Loucy (cell line): ENCODE results near the gene PTGIS.

ENCODE experiments used
- H2AFZ ChIP-seq: fragments of 200-600 bp; sonication (generic); 2 replicates; pipeline ENCODE4 v1.6.0; 2016; ENCODE audit warnings: antibody characterized with exemption, mild to moderate bottlenecking, low read length, moderate library complexity
- H3F3A ChIP-seq: fragments of 200-600 bp; 2 replicates; pipeline ENCODE4 v1.6.0; 2016; ENCODE audit warnings: antibody characterized with exemption, low read depth, mild to moderate bottlenecking
- H3K27me3 ChIP-seq: fragments of 200-600 bp; sonication (generic); 2 replicates; pipeline ENCODE4 v1.6.1; 2014; ENCODE audit warnings: low read length, mild to moderate bottlenecking; ENCODE audit not compliant: insufficient read depth, poor library complexity, severe bottlenecking
- H3K36me3 ChIP-seq: fragments of 200-600 bp; sonication (generic); 2 replicates; pipeline ENCODE4 v1.6.1; 2016; ENCODE audit warnings: low read length; ENCODE audit not compliant: insufficient read depth
- H3K4me1 ChIP-seq: fragments of 200-600 bp; sonication (generic); 2 replicates; pipeline ENCODE4 v1.5.1; 2014; ENCODE audit warnings: low read length, mild to moderate bottlenecking; ENCODE audit not compliant: insufficient read depth, poor library complexity, severe bottlenecking
- H3K4me2 ChIP-seq: fragments of 200-600 bp; sonication (generic); 2 replicates; pipeline ENCODE4 v1.6.0; 2014; ENCODE audit warnings: antibody characterized with exemption, low read length, low read depth, mild to moderate bottlenecking; ENCODE audit not compliant: poor library complexity, severe bottlenecking
- H3K4me3 ChIP-seq: fragments of 200-600 bp; sonication (generic); 2 replicates; pipeline ENCODE4 v1.5.1; 2014; ENCODE audit warnings: low read length, mild to moderate bottlenecking, mixed read lengths; ENCODE audit not compliant: poor library complexity, severe bottlenecking
- H3K79me2 ChIP-seq: fragments of 200-600 bp; sonication (generic); 2 replicates; pipeline ENCODE4 v1.6.1; 2014; ENCODE audit warnings: low read length; ENCODE audit not compliant: insufficient read depth
- H3K9ac ChIP-seq: fragments of 200-600 bp; sonication (generic); 2 replicates; pipeline ENCODE4 v1.6.0; 2014; ENCODE audit warnings: mild to moderate bottlenecking, low read depth, low read length, moderate library complexity; ENCODE audit not compliant: poor library complexity, severe bottlenecking
- H3K9me2 ChIP-seq: fragments of 200-600 bp; sonication (generic); replicated peaks from 2 replicates; pipeline ENCODE4 v1.6.1; 2016; ENCODE audit warnings: low read depth, low read length, mixed read lengths
- H3K9me3 ChIP-seq: fragments of 200-600 bp; sonication (generic); 2 replicates; pipeline ENCODE4 v1.6.1; 2014; ENCODE audit warnings: mild to moderate bottlenecking, antibody characterized with exemption, low read length, low read depth; ENCODE audit not compliant: insufficient read depth
- H4K20me1 ChIP-seq: fragments of 200-600 bp; sonication (generic); 2 replicates; pipeline ENCODE4 v1.6.0; 2014; ENCODE audit warnings: antibody characterized with exemption, low read length, mild to moderate bottlenecking; ENCODE audit not compliant: insufficient read depth, poor library complexity, severe bottlenecking
- EZH2phosphoT487 ChIP-seq: fragments of 200-600 bp; IDR thresholded peaks from 2 replicates; pipeline ENCODE4 v1.6.1; 2018; ENCODE audit warnings: antibody characterized with exemption, mild to moderate bottlenecking, moderate library complexity, borderline replicate concordance
- TF ChIP-seq, protein P1 (sequence below): fragments of 200-600 bp; sonication (generic); conservative IDR thresholded peaks from 2 replicates; pipeline ENCODE4 v1.5.1; 2014; ENCODE audit warnings: mild to moderate bottlenecking, antibody characterized with exemption, low read length

The PTGIS gene

DNA sequence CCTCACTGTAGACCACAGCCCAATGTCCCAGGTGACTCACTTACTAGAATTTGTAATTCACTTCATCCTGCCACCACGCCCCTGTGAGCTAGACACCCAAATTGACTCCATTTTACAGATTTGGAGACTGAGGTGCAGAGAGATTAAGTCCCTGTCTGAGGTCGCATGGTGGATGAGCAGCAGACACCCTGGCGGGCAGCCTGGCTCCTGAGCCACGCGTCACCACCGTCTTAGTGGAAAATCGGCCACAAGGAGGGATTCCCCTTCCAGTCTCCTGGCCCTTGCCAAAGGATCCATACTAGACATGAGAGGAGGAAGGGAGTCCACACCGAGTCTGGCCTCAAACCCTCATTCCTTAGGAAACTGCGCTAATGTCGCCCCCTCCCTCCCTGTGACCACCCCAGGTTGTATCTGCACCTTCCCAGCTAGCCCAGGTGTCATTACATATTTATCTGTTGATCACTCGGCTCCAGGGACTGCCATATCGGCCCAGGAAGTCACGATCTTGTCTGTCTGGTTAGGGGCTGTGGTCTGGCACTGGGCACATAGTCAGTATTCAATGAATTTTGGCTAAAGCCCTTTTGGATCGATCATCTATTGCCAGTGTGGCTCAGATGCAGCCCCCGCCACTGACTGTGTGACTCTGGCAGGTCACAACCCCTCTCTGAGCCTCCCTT, 25.7 kb upstream of the PTGIS start:
- TF ChIP-seq, protein P1, sequence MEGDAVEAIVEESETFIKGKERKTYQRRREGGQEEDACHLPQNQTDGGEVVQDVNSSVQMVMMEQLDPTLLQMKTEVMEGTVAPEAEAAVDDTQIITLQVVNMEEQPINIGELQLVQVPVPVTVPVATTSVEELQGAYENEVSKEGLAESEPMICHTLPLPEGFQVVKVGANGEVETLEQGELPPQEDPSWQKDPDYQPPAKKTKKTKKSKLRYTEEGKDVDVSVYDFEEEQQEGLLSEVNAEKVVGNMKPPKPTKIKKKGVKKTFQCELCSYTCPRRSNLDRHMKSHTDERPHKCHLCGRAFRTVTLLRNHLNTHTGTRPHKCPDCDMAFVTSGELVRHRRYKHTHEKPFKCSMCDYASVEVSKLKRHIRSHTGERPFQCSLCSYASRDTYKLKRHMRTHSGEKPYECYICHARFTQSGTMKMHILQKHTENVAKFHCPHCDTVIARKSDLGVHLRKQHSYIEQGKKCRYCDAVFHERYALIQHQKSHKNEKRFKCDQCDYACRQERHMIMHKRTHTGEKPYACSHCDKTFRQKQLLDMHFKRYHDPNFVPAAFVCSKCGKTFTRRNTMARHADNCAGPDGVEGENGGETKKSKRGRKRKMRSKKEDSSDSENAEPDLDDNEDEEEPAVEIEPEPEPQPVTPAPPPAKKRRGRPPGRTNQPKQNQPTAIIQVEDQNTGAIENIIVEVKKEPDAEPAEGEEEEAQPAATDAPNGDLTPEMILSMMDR = no peak
- TF ChIP-seq EZH2phosphoT487 = no peak
- no peaks in the 10 kb centered on the region for H3K9me2 ChIP-seq
- no peak overlapping the region for H2AFZ ChIP-seq
- no peaks in the 10 kb centered on the region for H4K20me1 ChIP-seq
- H3K4me2 ChIP-seq = no peak overlapping the region
- no peaks in the 10 kb centered on the region for H3K36me3 ChIP-seq
- H3K4me3 ChIP-seq = no peak overlapping the region
- no peaks in the 10 kb centered on the region for H3K27me3 ChIP-seq
- H3K79me2 ChIP-seq = no peaks in the 10 kb centered on the region
- no peak overlapping the region for H3K9ac ChIP-seq
- no peaks in the 10 kb centered on the region for H3F3A ChIP-seq
- H3K9me3 ChIP-seq = no peaks in the 10 kb centered on the region
- peaks cover 10% of the 10 kb centered on the region for H3K4me1 ChIP-seq

DNA sequence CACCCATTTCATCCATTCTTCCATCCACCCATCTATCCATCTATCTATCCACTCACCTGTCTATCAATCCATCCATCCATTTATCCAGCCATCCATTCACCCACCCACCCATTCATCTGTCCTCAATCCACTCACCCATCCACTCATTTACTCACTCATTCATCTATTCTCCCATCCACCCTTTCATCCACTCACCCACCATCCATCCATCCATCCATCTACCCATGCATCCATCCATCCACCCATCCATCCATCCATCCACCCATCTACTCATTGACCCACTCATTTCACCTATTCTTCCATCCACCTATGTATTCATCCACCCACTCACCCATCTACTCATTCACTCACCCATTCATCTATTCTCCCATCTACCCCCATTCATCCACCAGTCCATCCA, 24.2 kb upstream of the PTGIS start:
- Histone ChIP-seq H3K4me2 (no peak overlapping the region), H3K79me2 (no peaks in the 10 kb centered on the region), H2AFZ (no peak overlapping the region), H4K20me1 (no peaks in the 10 kb centered on the region), H3K4me1 (peaks cover 10% of the 10 kb centered on the region), H3F3A (no peaks in the 10 kb centered on the region), H3K9ac (no peak overlapping the region), H3K9me2 (no peaks in the 10 kb centered on the region), H3K36me3 (no peaks in the 10 kb centered on the region), H3K27me3 (no peaks in the 10 kb centered on the region), H3K4me3 (no peak overlapping the region), H3K9me3 (no peaks in the 10 kb centered on the region)
- TF ChIP-seq EZH2phosphoT487 = no peak
- TF ChIP-seq, protein P1 = no peak

DNA sequence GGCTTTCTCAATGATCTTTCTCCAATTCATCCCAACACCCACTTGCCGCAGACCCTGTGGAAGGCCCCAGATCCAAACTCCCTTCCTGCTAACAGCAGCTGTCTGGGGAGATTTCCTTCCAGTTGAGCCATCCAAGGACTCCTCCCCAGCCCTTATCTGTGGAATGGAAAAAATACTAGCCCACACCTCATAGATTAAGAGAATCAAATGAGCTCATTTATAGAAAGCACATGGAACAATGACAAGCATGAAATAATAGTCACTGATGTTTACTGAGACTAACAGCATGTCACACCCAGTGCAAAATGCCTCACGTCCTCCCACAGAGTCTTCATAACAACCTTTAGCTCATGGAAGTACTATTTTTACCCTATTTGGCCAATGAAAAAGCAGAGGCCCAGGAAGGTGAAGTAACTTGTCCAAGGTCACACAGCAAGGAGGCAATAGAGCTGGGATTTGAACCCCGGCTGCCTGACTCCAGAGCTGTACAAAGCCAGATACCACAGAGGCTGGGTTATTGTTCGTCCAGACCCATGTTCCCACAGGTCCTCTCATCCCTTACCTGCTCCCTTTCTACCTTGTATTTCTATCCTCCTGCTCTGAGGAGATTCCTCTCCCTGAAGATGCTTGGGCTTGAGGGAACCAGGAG, 23.4 kb upstream of the PTGIS start:
- H3K4me1 ChIP-seq = peaks cover 9% of the 10 kb centered on the region

More for the DNA sequence above, 23.4 kb upstream of the PTGIS start:
- no peaks in the 10 kb centered on the region for H3K9me2 ChIP-seq
- TF ChIP-seq, protein P1 = no peak
- no peak for TF ChIP-seq EZH2phosphoT487
- H2AFZ ChIP-seq = no peak overlapping the region
- no peaks in the 10 kb centered on the region for H3K79me2 ChIP-seq
- no peaks in the 10 kb centered on the region for H3K9me3 ChIP-seq
- no peaks in the 10 kb centered on the region for H3K27me3 ChIP-seq
- H3K36me3 ChIP-seq = no peaks in the 10 kb centered on the region
- no peaks in the 10 kb centered on the region for H4K20me1 ChIP-seq
- no peak overlapping the region for H3K4me2 ChIP-seq
- H3F3A ChIP-seq = no peaks in the 10 kb centered on the region
- H3K4me3 ChIP-seq = no peak overlapping the region
- no peak overlapping the region for H3K9ac ChIP-seq
